GM12878 (cell line): ENCODE data around the gene HPRT1. TPM values are rescaled to one million over a fixed set of nuclear protein-coding genes. Genes with fewer than 3 reads are reported as not detected.

Source experiments
- ATAC-seq: fragments of 200-7000 bp; cut with Tn5 transposase; 3 replicates; pipeline ENCODE4 v1.9.1; 2020; ENCODE audit warnings: mild to moderate bottlenecking, moderate library complexity
- BruUV-seq: library from RNA; stranded (reverse); fragments of 400-500 nt; replicated peaks from 2 replicates; lab custom pipeline; 2021; lab: Mats Ljungman, UMichigan
- CTCF ChIA-PET: fragments of 300-600 bp; sonication (Branson Sonifier 250); formaldehyde crosslinking; extraction: SDS; loops from one replicate; lab custom pipeline; 2021; ENCODE audit warnings: inconsistent platforms; lab: Yijun Ruan, JAX
- POLR2A ChIA-PET: fragments of 350-600 bp; formaldehyde crosslinking; extraction: SDS; loops from one replicate; lab custom pipeline; 2021; ENCODE audit warnings: inconsistent platforms; lab: Charles Lee
- RAD21 ChIA-PET: fragments of 300-600 bp; sonication (Branson Sonifier 250); formaldehyde crosslinking; loops from one replicate; lab custom pipeline; 2023; ENCODE audit warnings: antibody characterized with exemption; ENCODE audit not compliant: unreplicated experiment; lab: Charles Lee
- SMC1A ChIA-PET: fragments of 300-600 bp; sonication (Branson Sonifier 250); formaldehyde crosslinking; loops from one replicate; lab custom pipeline; 2023; ENCODE audit not compliant: unreplicated experiment, uncharacterized antibody; lab: Charles Lee
- DNase-seq: peaks from one replicate; pipeline ENCODE4 v3.0.0-alpha.2; 2011; ENCODE audit warnings: low read depth, low spot score
- FAIRE-seq: peaks from 3 replicates; lab custom pipeline; 2011; peaks lifted over from hg19 to GRCh38; lab: Jason Lieb, UNC
- H2AFZ ChIP-seq: 2 replicates; pipeline ENCODE4 v1.6.0; 2011; ENCODE audit warnings: low read depth, low read length, control low read depth; ENCODE audit not compliant: control insufficient read depth
- H3K27ac ChIP-seq: 2 replicates; pipeline ENCODE4 v1.5.1; 2011; ENCODE audit warnings: control low read depth; ENCODE audit not compliant: control insufficient read depth, insufficient read depth
- H3K27me3 ChIP-seq, 2 experiments: replicated peaks in 1 of 2; 2 replicates each; pipeline versions ENCODE4 v1.6.0 to v1.6.1; 2011; ENCODE audit warnings: low read length in 1 of 2; ENCODE audit not compliant: control insufficient read depth in 2 of 2, insufficient read depth in 2 of 2
- H3K36me3 ChIP-seq, 2 experiments: 2 replicates each; pipeline ENCODE4 v1.5.1; 2011; ENCODE audit warnings: low read length in 1 of 2; ENCODE audit not compliant: control insufficient read depth in 2 of 2, insufficient read depth in 2 of 2
- H3K4me1 ChIP-seq: 2 replicates; pipeline ENCODE4 v1.6.1; 2011; ENCODE audit warnings: mild to moderate bottlenecking, low read length, moderate library complexity, mixed read lengths; ENCODE audit not compliant: control insufficient read depth, insufficient read depth
- H3K4me2 ChIP-seq: 2 replicates; pipeline ENCODE4 v1.6.0; 2011; ENCODE audit warnings: control low read depth; ENCODE audit not compliant: control insufficient read depth, insufficient read depth
- H3K4me3 ChIP-seq: fragments of 200-600 bp; sonication (generic); 2 replicates; pipeline ENCODE4 v1.5.1; 2016
- H3K79me2 ChIP-seq: 2 replicates; pipeline ENCODE4 v1.6.0; 2011; ENCODE audit warnings: low read length; ENCODE audit not compliant: control insufficient read depth, insufficient read depth
- H3K9ac ChIP-seq: 2 replicates; pipeline ENCODE4 v1.8.0; 2011; ENCODE audit warnings: low read length, control low read depth, mixed read lengths; ENCODE audit not compliant: control insufficient read depth, insufficient read depth
- H3K9me3 ChIP-seq: replicated peaks from 3 replicates; pipeline ENCODE4 v1.5.1; 2011; ENCODE audit warnings: mild to moderate bottlenecking, low read length; ENCODE audit not compliant: control insufficient read depth, insufficient read depth
- H4K20me1 ChIP-seq: 2 replicates; pipeline ENCODE4 v1.6.0; 2011; ENCODE audit not compliant: control insufficient read depth, insufficient read depth
- BHLHE40 ChIP-seq, 2 experiments: fragments of 450-650 bp in 1 of 2; IDR thresholded peaks; 2 replicates each; pipeline ENCODE4 v1.6.1; 2011 to 2017; ENCODE audit warnings: low read depth in 2 of 2, borderline replicate concordance in 1 of 2, improper control_type of control experiment in 1 of 2, low read length in 1 of 2, mild to moderate bottlenecking in 1 of 2
- EP300 ChIP-seq, 2 experiments: fragments of 150-350 bp in 1 of 2; IDR thresholded peaks; 2 replicates each; pipeline ENCODE4 v1.6.1; 2011 to 2012; ENCODE audit warnings: low read depth in 2 of 2, low read length in 2 of 2, borderline replicate concordance in 1 of 2, improper control_type of control experiment in 1 of 2, inconsistent platforms in 1 of 2; ENCODE audit not compliant: control insufficient read depth in 1 of 2
- ETV6 ChIP-seq, 2 experiments: fragments of 450-650 bp in 1 of 2; IDR thresholded peaks in 1 of 2; conservative IDR thresholded peaks in 1 of 2; 2 replicates each; pipeline ENCODE4 v1.6.1; 2014; ENCODE audit warnings: antibody characterized with exemption in 1 of 2, borderline replicate concordance in 1 of 2, low read depth in 1 of 2, mild to moderate bottlenecking in 1 of 2, moderate library complexity in 1 of 2
- EZH2 ChIP-seq: IDR thresholded peaks from 2 replicates; pipeline ENCODE4 v1.6.1; 2012; ENCODE audit warnings: low read depth, mild to moderate bottlenecking, control low read depth, inconsistent platforms, low read length, borderline replicate concordance; ENCODE audit not compliant: control insufficient read depth
- HDAC6 ChIP-seq: fragments of 200-600 bp; sonication (generic); IDR thresholded peaks from one replicate; pipeline ENCODE4 v1.8.0; 2017; ENCODE audit warnings: antibody characterized with exemption; ENCODE audit not compliant: unreplicated experiment
- IKZF2 ChIP-seq, 2 experiments: fragments of 450-650 bp; IDR thresholded peaks; 2 replicates each; pipeline ENCODE4 v1.6.1; 2017; ENCODE audit warnings: mild to moderate bottlenecking in 2 of 2, moderate library complexity in 2 of 2
- IRF5 ChIP-seq: fragments of 450-650 bp; IDR thresholded peaks from 2 replicates; pipeline ENCODE4 v1.6.1; 2017; ENCODE audit warnings: borderline replicate concordance
- KDM1A ChIP-seq: fragments of 200-600 bp; sonication (generic); IDR thresholded peaks from 2 replicates; pipeline ENCODE4 v1.6.1; 2016; ENCODE audit warnings: borderline replicate concordance
- NR2C2 ChIP-seq: IDR thresholded peaks from 2 replicates; pipeline ENCODE4 v1.6.1; 2011; ENCODE audit warnings: borderline replicate concordance, low read depth; ENCODE audit not compliant: control insufficient read depth, insufficient read length
- SP1 ChIP-seq: IDR thresholded peaks from one replicate; pipeline ENCODE4 v1.6.1; 2011; ENCODE audit warnings: low read depth, low read length
- SREBF2 ChIP-seq: IDR thresholded peaks from 2 replicates; pipeline ENCODE4 v1.6.1; 2012; ENCODE audit warnings: mild to moderate bottlenecking, low read length
- STAT3 ChIP-seq: IDR thresholded peaks from 2 replicates; pipeline ENCODE4 v1.6.1; 2011; ENCODE audit warnings: low read depth, low read length, improper control_type of control experiment
- SUZ12 ChIP-seq: fragments of 200-600 bp; sonication (generic); IDR thresholded peaks from one replicate; pipeline ENCODE4 v1.6.1; 2018; ENCODE audit warnings: antibody characterized with exemption, mild to moderate bottlenecking; ENCODE audit not compliant: unreplicated experiment
- TCF7 ChIP-seq: IDR thresholded peaks from 2 replicates; pipeline ENCODE4 v1.6.1; 2014; ENCODE audit warnings: antibody characterized with exemption, borderline replicate concordance
- USF1 ChIP-seq: IDR thresholded peaks from 2 replicates; pipeline ENCODE4 v1.6.1; 2011; ENCODE audit warnings: borderline replicate concordance, low read depth, mild to moderate bottlenecking, moderate library complexity, mixed read lengths, low read length; ENCODE audit not compliant: insufficient read depth; ENCODE audit errors: extremely low read length
- YBX1 ChIP-seq: fragments of 450-650 bp; IDR thresholded peaks from 2 replicates; pipeline ENCODE4 v1.6.1; 2016; ENCODE audit warnings: antibody characterized with exemption
- WGBS: methylation state at CpG from one replicate; pipeline ENCODE4 v1.1.6; 2016; ENCODE audit warnings: low lambda C conversion rate; ENCODE audit not compliant: insufficient replicate concordance, insufficient coverage; ENCODE audit errors: missing lambda C conversion rate; 5-methylcytosine and 5-hydroxymethylcytosine counted together
- in situ Hi-C: fragments of 300-500 bp; cut with MboI; formaldehyde crosslinking; loops from 9 replicates; pipeline ENCODE4 v1.14.3; 2018; ENCODE audit warnings: mixed read lengths
- intact Hi-C: fragments of 100-400 bp; cut with micrococcal nuclease; formaldehyde crosslinking; loops from one replicate; pipeline ENCODE4 v1.14.2; 2022; ENCODE audit not compliant: unreplicated experiment
- polyA plus RNA-seq, 11 experiments: library from polyadenylated mRNA; depleted of rRNA in 4 of 11; unstranded in 6 of 11; stranded (reverse) in 5 of 11; fragments of >200 nt; fragmentation: Nextera tagmentation in 4 of 11; fragmentation: Illumina TruSeq in 1 of 11; extraction: Ambion mirVana in 4 of 11; extraction: Trizol in 1 of 11; gene quantifications; 1 replicate in 1 of 11; 2 replicates in 10 of 11; pipeline versions ENCODE4 v1.2.1 to v1.2.3, GENCODE V29; 2011 to 2016; ENCODE audit warnings: inconsistent platforms in 2 of 11, missing spikeins in 2 of 11, low read depth in 1 of 11
- total RNA-seq, 4 experiments: library from RNA; depleted of rRNA in 3 of 4; stranded (reverse); fragments of >200 nt in 3 of 4; fragmentation: Illumina TruSeq in 1 of 4; extraction: Trizol in 1 of 4; gene quantifications; 2 replicates each; pipeline versions ENCODE4 v1.2.1 to v1.2.3, GENCODE V29; 2013 to 2021

The HPRT1 gene
- total and polyA plus RNA-seq, 10 of the 15 experiments (the other 5 are each of a cell fraction or from before 2014, with no cell fraction given), result 19.3 to 161 (median 92.7) TPM

- FAIRE-seq (no peak), ATAC-seq (no peak), DNase-seq (no peak)
- SMC1A ChIA-PET, result no interaction called here
- CTCF ChIA-PET, result no interaction called here
- TF ChIP-seq IRF5 (no peak), KDM1A (no peak), NR2C2 (no peak), EZH2 (no peak), EP300 (IDR thresholded peaks at IDR 0.05; ENCODE audit: borderline replicate concordance in 1 of 2, control insufficient read depth in 1 of 2, low read depth in 2 of 2, low read length in 2 of 2) (no peak), HDAC6 (no peak), IKZF2 (IDR thresholded peaks at IDR 0.05) (no peak), SREBF2 (no peak), TCF7 (no peak), BHLHE40 (IDR thresholded peaks at IDR 0.05; ENCODE audit: borderline replicate concordance in 1 of 2, low read depth in 2 of 2, low read length in 1 of 2) (no peak), YBX1 (no peak), SP1 (no peak), ETV6 (conservative IDR thresholded peaks at IDR 0.05 in 1 of 2, IDR thresholded peaks at IDR 0.05 in 1 of 2; ENCODE audit: borderline replicate concordance in 1 of 2, low read depth in 1 of 2) (no peak), STAT3 (no peak), SUZ12 (no peak), USF1 (no peak)
- intact Hi-C loops, result loop anchor here (5.0 to 10.0 kb wide), 3 partner anchors 282 to 605 kb away; partner anchors contain the start of gene SMIM10
- no peaks in the 10 kb centered on the region for H3K4me1 ChIP-seq
- RAD21 ChIA-PET, result no interaction called here
- WGBS, result 94% methylated on average over 1 of the region's 1 CpG
- POLR2A ChIA-PET, result no interaction called here
- H3K36me3 ChIP-seq, result no peaks in the 10 kb centered on the region
- no peak overlapping the region for H3K27ac ChIP-seq
- BruUV-seq, result no TSS peak
- no peaks in the 10 kb centered on the region; a peak in 1 of 4 replicates for H3K27me3 ChIP-seq
- H4K20me1 ChIP-seq, result no peaks in the 10 kb centered on the region
- no peaks in the 10 kb centered on the region for H3K79me2 ChIP-seq
- no peak overlapping the region for H3K4me2 ChIP-seq
- H3K9me3 ChIP-seq, result no peaks in the 10 kb centered on the region
- in situ Hi-C loops, result loop anchor here (5.0 kb wide), 1 partner anchor 302 kb away; no protein-coding TSS in a partner anchor
- no peak overlapping the region for H2AFZ ChIP-seq
- H3K9ac ChIP-seq, result no peak overlapping the region
- H3K4me3 ChIP-seq, result no peak overlapping the region
Measured at GRCh38 chrX:134480061-134480460, 20.1 kb downstream of the HPRT1 start.
